Natural killer cell (primary cell): Measurements from ENCODE around the gene AREL1. TPM values are rescaled to one million over a fixed set of nuclear protein-coding genes. Genes with fewer than 3 reads are reported as not detected.

Experiments
- ATAC-seq, 3 donors: fragments of 150-1000 bp in 2 of 3; fragments of 200-7000 bp in 1 of 3; cut with Tn5 transposase; 1 replicate in 1 of 3; 2 replicates in 2 of 3; pipeline ENCODE4 v1.10.0; 2021; ENCODE audit warnings: mild to moderate bottlenecking in 2 of 3, moderate library complexity in 2 of 3
- DNase-seq, 2 donors: peaks; one replicate each; pipeline versions ENCODE4 v3.0.0 to v3.0.0-alpha.2; 2013 to 2021; ENCODE audit warnings: mixed read lengths in 1 of 2
- H3K27ac ChIP-seq: one replicate; pipeline ENCODE4 v1.5.1; 2013; ENCODE audit warnings: mild to moderate bottlenecking, low read length
- H3K27me3 ChIP-seq: one replicate; pipeline ENCODE4 v1.6.1; 2013; ENCODE audit warnings: low read length; ENCODE audit not compliant: control insufficient read depth, insufficient read depth
- H3K36me3 ChIP-seq: one replicate; pipeline ENCODE4 v1.6.1; 2013; ENCODE audit warnings: low read length; ENCODE audit not compliant: control insufficient read depth, insufficient read depth
- H3K4me1 ChIP-seq: one replicate; pipeline ENCODE4 v1.6.1; 2013; ENCODE audit warnings: low read length; ENCODE audit not compliant: control insufficient read depth, insufficient read depth
- H3K4me3 ChIP-seq: one replicate; pipeline ENCODE4 v1.5.1; 2013; ENCODE audit warnings: low read length
- H3K9me3 ChIP-seq: one replicate; pipeline ENCODE4 v1.6.1; 2013; ENCODE audit warnings: low read length; ENCODE audit not compliant: control insufficient read depth, insufficient read depth
- H3K27ac Mint-ChIP-seq, 2 donors: one replicate each; pipeline ENCODE4 v1.8.0; 2022; ENCODE audit warnings: mild to moderate bottlenecking in 2 of 2, mixed read lengths in 2 of 2, moderate library complexity in 1 of 2
- H3K27me3 Mint-ChIP-seq, 2 donors: one replicate each; pipeline ENCODE4 v1.8.0; 2022; ENCODE audit warnings: low read depth in 2 of 2, mixed read lengths in 2 of 2
- H3K36me3 Mint-ChIP-seq: one replicate; pipeline ENCODE4 v1.8.0; 2022; ENCODE audit warnings: mixed read lengths
- H3K4me1 Mint-ChIP-seq, 2 donors: one replicate each; pipeline ENCODE4 v1.8.0; 2022; ENCODE audit warnings: mixed read lengths in 2 of 2
- H3K4me3 Mint-ChIP-seq: one replicate; pipeline ENCODE4 v1.8.0; 2022; ENCODE audit warnings: mild to moderate bottlenecking, moderate library complexity, mixed read lengths
- H3K9me3 Mint-ChIP-seq, 2 donors: one replicate each; pipeline ENCODE4 v1.8.0; 2022; ENCODE audit warnings: mixed read lengths in 2 of 2
- WGBS: methylation state at CpG from one replicate; pipeline ENCODE4 v1.1.7; 2013; ENCODE audit warnings: missing lambda C conversion rate; ENCODE audit not compliant: insufficient coverage; 5-methylcytosine and 5-hydroxymethylcytosine counted together
- intact Hi-C: fragments of 100-400 bp; cut with micrococcal nuclease; formaldehyde crosslinking; loops from one replicate; pipeline ENCODE4 v1.14.2; 2022
- total RNA-seq, 4 donors: library from RNA; stranded (reverse); fragments of 120-200 nt in 1 of 4; gene quantifications; one replicate each; pipeline versions ENCODE4 v1.2.3 to v1.2.4, GENCODE V29; 2013 to 2022
- TF ChIP-seq, protein P1 (sequence below): fragments of 200-600 bp; IDR thresholded peaks from one replicate; pipeline ENCODE4 v1.8.0; 2022; ENCODE audit warnings: antibody characterized with exemption

Gene AREL1
- total RNA-seq, 3 donors from 2014 or later (not counting 1 experiment from before 2014, with no cell fraction given): 65.9 to 83.0 (median 82.3) TPM

DNA sequence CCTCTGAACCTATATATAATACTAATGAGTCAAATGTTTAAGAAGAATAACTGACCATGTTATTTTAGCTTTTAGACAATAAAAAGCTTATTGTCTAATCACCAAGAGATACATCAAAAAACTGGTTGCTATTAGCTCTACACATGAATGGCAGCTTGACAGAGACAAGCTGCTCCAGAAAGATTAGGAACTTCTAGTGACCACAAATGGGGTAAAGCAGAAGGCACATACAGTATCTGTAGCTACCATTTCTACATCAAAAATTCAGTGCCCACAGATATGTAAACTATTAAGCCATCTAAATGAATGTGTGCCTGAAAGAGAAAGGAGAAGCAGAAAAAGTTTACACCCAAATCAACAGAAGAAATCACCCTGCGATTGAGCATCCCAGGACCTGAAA lies 2.4 kb downstream of the AREL1 start:
- H3K27ac ChIP-seq: no peak overlapping the region
- no peak for DNase-seq
- H3K9me3 ChIP-seq: no peaks in the 10 kb centered on the region
- 86% methylated on average over 1 of the region's 1 CpG for WGBS
- H3K9me3 Mint-ChIP-seq: no peaks in the 10 kb centered on the region
- H3K4me3 Mint-ChIP-seq: peak overlapping the region; percentile 56
- H3K27me3 ChIP-seq: no peaks in the 10 kb centered on the region
- TF ChIP-seq, protein P1, sequence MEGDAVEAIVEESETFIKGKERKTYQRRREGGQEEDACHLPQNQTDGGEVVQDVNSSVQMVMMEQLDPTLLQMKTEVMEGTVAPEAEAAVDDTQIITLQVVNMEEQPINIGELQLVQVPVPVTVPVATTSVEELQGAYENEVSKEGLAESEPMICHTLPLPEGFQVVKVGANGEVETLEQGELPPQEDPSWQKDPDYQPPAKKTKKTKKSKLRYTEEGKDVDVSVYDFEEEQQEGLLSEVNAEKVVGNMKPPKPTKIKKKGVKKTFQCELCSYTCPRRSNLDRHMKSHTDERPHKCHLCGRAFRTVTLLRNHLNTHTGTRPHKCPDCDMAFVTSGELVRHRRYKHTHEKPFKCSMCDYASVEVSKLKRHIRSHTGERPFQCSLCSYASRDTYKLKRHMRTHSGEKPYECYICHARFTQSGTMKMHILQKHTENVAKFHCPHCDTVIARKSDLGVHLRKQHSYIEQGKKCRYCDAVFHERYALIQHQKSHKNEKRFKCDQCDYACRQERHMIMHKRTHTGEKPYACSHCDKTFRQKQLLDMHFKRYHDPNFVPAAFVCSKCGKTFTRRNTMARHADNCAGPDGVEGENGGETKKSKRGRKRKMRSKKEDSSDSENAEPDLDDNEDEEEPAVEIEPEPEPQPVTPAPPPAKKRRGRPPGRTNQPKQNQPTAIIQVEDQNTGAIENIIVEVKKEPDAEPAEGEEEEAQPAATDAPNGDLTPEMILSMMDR: no peak
- H3K27me3 Mint-ChIP-seq: no peaks in the 10 kb centered on the region
- intact Hi-C loops: loop anchor here (5.0 kb wide), 1 partner anchor 952 kb away; the partner anchor contains the start of genes ERG28 and TTLL5
- peaks cover 6% of the 10 kb centered on the region for H3K36me3 ChIP-seq
- H3K27ac Mint-ChIP-seq: peak overlapping the region in 1 of 2 donors; percentile 70
- H3K4me1 Mint-ChIP-seq: peaks cover 53 to 64% of the 10 kb centered on the region in 2 donors
- ATAC-seq: no peak
- H3K4me1 ChIP-seq: peaks cover 7% of the 10 kb centered on the region
- peaks cover 4% of the 10 kb centered on the region for H3K36me3 Mint-ChIP-seq
- no peak overlapping the region for H3K4me3 ChIP-seq

DNA sequence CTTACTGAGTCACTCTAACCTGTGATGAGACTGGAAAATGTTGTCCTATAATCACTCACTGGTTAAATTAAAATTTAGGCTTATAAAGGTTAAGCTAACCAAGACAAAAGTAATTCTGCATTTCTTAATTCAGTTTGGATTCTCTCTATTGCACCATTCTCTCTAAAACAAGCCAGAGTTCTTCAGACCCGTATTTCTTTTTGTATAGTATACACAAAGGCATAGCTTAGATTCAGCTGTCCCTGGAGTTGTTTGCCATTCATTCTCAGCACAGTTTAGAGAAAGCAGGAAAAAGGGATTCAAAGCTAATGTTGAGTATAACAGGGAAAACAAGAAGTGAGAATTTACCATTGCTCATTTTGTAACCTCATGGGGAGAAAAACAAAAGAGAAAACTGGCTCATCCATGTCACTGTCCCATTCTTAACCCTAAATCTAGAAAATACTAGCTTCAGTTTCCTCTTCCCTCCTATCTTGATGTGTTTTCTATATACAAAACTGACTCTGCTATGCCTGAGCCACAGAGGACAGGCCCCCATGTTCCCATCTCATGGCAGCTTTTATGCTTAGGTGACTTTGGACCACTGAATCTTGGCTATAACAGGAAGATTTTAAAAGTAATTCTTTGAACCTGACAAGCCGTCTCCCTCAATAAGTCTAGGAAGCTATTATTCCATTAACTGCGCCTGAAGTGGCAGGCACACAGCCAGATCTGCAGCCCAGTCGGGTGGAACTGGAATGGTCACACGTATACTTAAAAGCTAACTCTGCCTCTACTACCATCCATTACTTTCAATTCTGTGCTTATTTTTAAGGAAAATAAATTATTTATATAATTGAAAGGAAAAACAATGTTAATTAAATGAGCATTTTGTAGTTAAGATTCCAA lies 7.0 kb downstream of the AREL1 start:
- Mint-ChIP-seq H3K27me3 (no peaks in the 10 kb centered on the region), H3K4me1 (peaks cover 49 to 69% of the 10 kb centered on the region in 2 donors), H3K9me3 (no peaks in the 10 kb centered on the region), H3K27ac (peak overlapping the region in 1 of 2 donors; percentile 0), H3K36me3 (no peaks in the 10 kb centered on the region), H3K4me3 (no peak overlapping the region)
- ATAC-seq (no peak), DNase-seq (no peak)
- H3K27ac ChIP-seq: no peak overlapping the region
- no peak overlapping the region for H3K4me3 ChIP-seq
- H3K36me3 ChIP-seq: no peaks in the 10 kb centered on the region
- intact Hi-C loops: no loop called here
- TF ChIP-seq, protein P1: no peak
- H3K9me3 ChIP-seq: peaks cover 5% of the 10 kb centered on the region
- 86% methylated on average over 5 of the region's 5 CpGs for WGBS
- no peaks in the 10 kb centered on the region for H3K27me3 ChIP-seq
- no peaks in the 10 kb centered on the region for H3K4me1 ChIP-seq

DNA sequence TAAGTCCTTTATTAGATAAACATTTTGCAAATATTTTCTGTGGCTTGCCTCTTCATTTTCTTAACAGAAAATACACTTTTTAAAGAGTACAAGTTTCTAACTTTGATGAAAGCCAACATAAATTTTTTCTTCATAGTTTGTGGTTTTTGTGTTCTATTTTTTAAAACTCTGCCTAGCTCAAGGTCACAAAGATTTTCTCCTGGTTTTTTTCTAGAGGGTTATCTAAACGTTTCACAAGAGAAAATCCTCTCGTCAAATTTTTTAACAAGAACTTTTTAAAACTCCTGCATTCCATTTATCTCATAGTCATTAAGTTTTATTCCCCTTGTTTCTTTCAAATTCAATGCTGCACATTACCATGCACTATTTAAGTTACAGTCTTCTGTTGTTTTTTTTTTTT lies 8.2 kb downstream of the AREL1 start:
- WGBS: 59% methylated on average over 2 of the region's 2 CpGs
- ATAC-seq: no peak
- H3K4me3 ChIP-seq: no peak overlapping the region
- no peaks in the 10 kb centered on the region for H3K4me1 ChIP-seq
- peaks cover 5% of the 10 kb centered on the region for H3K9me3 ChIP-seq
- peaks cover 45 to 62% of the 10 kb centered on the region in 2 donors for H3K4me1 Mint-ChIP-seq
- no peaks in the 10 kb centered on the region for H3K27me3 Mint-ChIP-seq
- peaks cover 4% of the 10 kb centered on the region for H3K36me3 ChIP-seq
- no peak for DNase-seq
- TF ChIP-seq, protein P1: no peak
- H3K4me3 Mint-ChIP-seq: no peak overlapping the region
- H3K9me3 Mint-ChIP-seq: no peaks in the 10 kb centered on the region
- no peak overlapping the region for H3K27ac ChIP-seq
- H3K27me3 ChIP-seq: no peaks in the 10 kb centered on the region
- H3K27ac Mint-ChIP-seq: no peak overlapping the region
- intact Hi-C loops: no loop called here
- H3K36me3 Mint-ChIP-seq: no peaks in the 10 kb centered on the region
